RWPE2 (cell line): ENCODE measurements around the gene ACAP3.

Source experiments
- ATAC-seq: fragments of 200-7000 bp; cut with Tn5 transposase; 3 replicates; pipeline ENCODE4 v1.9.1; 2021; ENCODE audit warnings: low read depth
- DNase-seq: peaks from one replicate; pipeline ENCODE4 v3.0.0-alpha.2; 2020; ENCODE audit warnings: low spot score
- H3K27ac ChIP-seq: fragments of 450-650 bp; 2 replicates; pipeline ENCODE4 v1.5.1; 2017; ENCODE audit warnings: mild to moderate bottlenecking; ENCODE audit not compliant: poor library complexity, severe bottlenecking
- H3K27me3 ChIP-seq: fragments of 250-450 bp; sonication (Bioruptor Pico); 2 replicates; pipeline ENCODE4 v1.5.1; 2021; ENCODE audit warnings: mild to moderate bottlenecking, moderate library complexity; ENCODE audit not compliant: insufficient read depth, poor library complexity, severe bottlenecking
- H3K36me3 ChIP-seq: fragments of 250-450 bp; sonication (Bioruptor Pico); 2 replicates; pipeline ENCODE4 v1.5.1; 2020; ENCODE audit warnings: low read depth, mild to moderate bottlenecking, moderate library complexity
- H3K4me1 ChIP-seq: fragments of 250-450 bp; sonication (Bioruptor Pico); 2 replicates; pipeline ENCODE4 v1.5.1; 2021; ENCODE audit warnings: mild to moderate bottlenecking, moderate library complexity; ENCODE audit not compliant: insufficient read depth, poor library complexity, severe bottlenecking
- H3K4me3 ChIP-seq: fragments of 250-450 bp; sonication (Bioruptor Pico); 2 replicates; pipeline ENCODE4 v1.5.1; 2021; ENCODE audit warnings: mild to moderate bottlenecking, moderate library complexity; ENCODE audit not compliant: severe bottlenecking
- H3K9me3 ChIP-seq: fragments of 250-450 bp; sonication (Bioruptor Pico); 2 replicates; pipeline ENCODE4 v1.5.1; 2021; ENCODE audit warnings: mild to moderate bottlenecking, moderate library complexity; ENCODE audit not compliant: severe bottlenecking
- CTCF ChIP-seq: fragments of 450-650 bp; IDR thresholded peaks from one replicate; pipeline ENCODE4 v1.5.1; 2017; ENCODE audit warnings: mild to moderate bottlenecking, moderate library complexity; ENCODE audit not compliant: poor library complexity, severe bottlenecking

ACAP3 gene

GRCh38 chr1:1333551-1334241 is 26.0 kb upstream of the ACAP3 start:
- no peak; the same call in 2 of the 3 replicates for ATAC-seq
- TF ChIP-seq CTCF: no peak
- Histone ChIP-seq H3K4me3 (no peak overlapping the region), H3K4me1 (peaks cover 17% of the 10 kb centered on the region), H3K36me3 (peaks cover 22% of the 10 kb centered on the region), H3K27me3 (no peaks in the 10 kb centered on the region), H3K27ac (peak overlapping the region; percentile 16), H3K9me3 (no peaks in the 10 kb centered on the region)
- no peak for DNase-seq

- H3K36me3 ChIP-seq: peaks cover 16% of the 10 kb centered on the region
- DNase-seq: no peak
Measured at GRCh38 chr1:1332774-1333480, 25.2 kb upstream of the ACAP3 start.

GRCh38 chr1:1332031-1332755 is 24.5 kb upstream of the ACAP3 start:
- Histone ChIP-seq H3K4me1 (peaks cover 17% of the 10 kb centered on the region), H3K27me3 (no peaks in the 10 kb centered on the region), H3K4me3 (no peak overlapping the region), H3K9me3 (no peaks in the 10 kb centered on the region), H3K36me3 (peaks cover 12% of the 10 kb centered on the region), H3K27ac (no peak overlapping the region)
- no peak for DNase-seq
- TF ChIP-seq CTCF: no peak
- no peak; the same call in 2 of the 3 replicates for ATAC-seq

More at GRCh38 chr1:1332774-1333480, 25.2 kb upstream of the ACAP3 start:
- ATAC-seq: peak; percentile 33
- Histone ChIP-seq H3K27ac (peak overlapping the region; percentile 16), H3K4me3 (no peak overlapping the region), H3K9me3 (no peaks in the 10 kb centered on the region), H3K4me1 (peaks cover 17% of the 10 kb centered on the region), H3K27me3 (no peaks in the 10 kb centered on the region)
- TF ChIP-seq CTCF: no peak

- peak; percentile 20 for ATAC-seq
- H3K36me3 ChIP-seq: peaks cover 3% of the 10 kb centered on the region; the same call in 1 of the 2 replicates
- TF ChIP-seq CTCF: no peak
- H3K4me1 ChIP-seq: peaks cover 17% of the 10 kb centered on the region
- no peak for DNase-seq
- no peaks in the 10 kb centered on the region for H3K27me3 ChIP-seq
- no peak within 1 kb of the TSS for H3K4me3 ChIP-seq
- H3K27ac ChIP-seq: peak within 1 kb of the TSS; percentile 24
- H3K9me3 ChIP-seq: no peaks in the 10 kb centered on the region
Measured at GRCh38 chr1:1331068-1331965, 23.6 kb upstream of the ACAP3 start, which contains the start of gene TAS1R3. TAS1R3 (plus strand) TSS chr1:1331280; CDS start chr1:1331346, 66 bp downstream.
